Upper lobe of right lung (tissue), 1 donor: ENCODE data around the gene DHRS2. TPM values are rescaled to one million over a fixed set of nuclear protein-coding genes. Genes with fewer than 3 reads are reported as not detected.

ENCODE experiments used
- ATAC-seq: fragments of 200-7000 bp; cut with Tn5 transposase; one replicate; pipeline ENCODE4 v1.9.1; 2020; ENCODE audit warnings: mild to moderate bottlenecking, moderate library complexity
- DNase-seq: peaks from one replicate; pipeline ENCODE4 v3.0.0-alpha.2; 2020
- H3K27ac ChIP-seq: fragments of 200-600 bp; one replicate; pipeline ENCODE4 v1.8.0; 2022
- H3K27me3 ChIP-seq: fragments of 200-600 bp; one replicate; pipeline ENCODE4 v1.8.0; 2022; ENCODE audit warnings: mild to moderate bottlenecking
- H3K36me3 ChIP-seq: fragments of 200-600 bp; one replicate; pipeline ENCODE4 v1.8.0; 2022
- H3K4me1 ChIP-seq: fragments of 200-600 bp; one replicate; pipeline ENCODE4 v1.8.0; 2022
- H3K4me3 ChIP-seq: fragments of 200-600 bp; one replicate; pipeline ENCODE4 v1.8.0; 2022; ENCODE audit warnings: mild to moderate bottlenecking
- H3K9me3 ChIP-seq: fragments of 200-600 bp; one replicate; pipeline ENCODE4 v1.8.0; 2022
- intact Hi-C: fragments of 100-400 bp; cut with DNase I; formaldehyde crosslinking; loops from one replicate; pipeline ENCODE4 v1.11.0; 2022
- total RNA-seq: library from RNA; stranded (reverse); fragmentation: NEBNext Ultra II Directional; extraction: Animal tissue kit (Norgen Biotek cat#: 25700); gene quantifications from one replicate; pipeline ENCODE4 v1.2.1, GENCODE V29; 2021
- TF ChIP-seq, protein P1 (sequence below): fragments of 200-600 bp; IDR thresholded peaks from one replicate; pipeline ENCODE4 v1.8.0; 2022; ENCODE audit warnings: antibody characterized with exemption
- donor health status: DM: no; HTN: yes; CAD: no; lungs with severe emphysema.

The DHRS2 gene
- total RNA-seq, 1 donor from 2014 or later: 0.61 TPM

DNA sequence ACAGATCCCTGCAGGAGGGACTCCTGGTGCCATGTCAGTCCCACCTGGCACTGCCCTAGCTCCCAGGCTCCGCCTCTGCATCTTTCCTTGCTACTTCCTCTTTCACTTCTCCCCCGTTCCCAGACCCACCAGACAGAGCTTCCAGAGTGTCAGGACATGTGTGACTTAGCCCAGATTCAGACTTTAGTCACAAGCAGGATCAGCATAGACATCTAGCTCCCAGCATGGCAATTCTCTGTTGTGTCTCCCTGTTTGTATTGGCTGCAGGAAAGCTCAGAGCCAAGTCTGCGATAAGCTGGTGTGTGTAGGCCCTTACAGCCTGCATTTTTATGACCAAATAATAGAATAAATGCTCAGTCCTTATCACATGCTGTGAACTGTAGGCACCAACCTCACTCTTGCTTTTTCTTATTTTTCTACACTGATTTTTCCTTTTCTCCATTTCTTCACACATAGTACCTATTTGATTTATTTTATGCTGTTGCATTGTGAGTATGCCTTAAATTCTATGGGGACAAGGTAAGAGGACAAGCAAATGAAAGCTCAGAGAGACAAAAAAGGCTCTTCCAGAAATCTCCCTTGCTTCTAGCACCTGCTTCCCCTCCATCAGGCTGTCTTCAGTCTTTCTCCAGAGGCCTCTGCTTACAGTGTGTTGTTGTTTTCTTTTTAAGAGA lies 5.9 kb downstream of the DHRS2 start:
- no peak for DNase-seq

DNA sequence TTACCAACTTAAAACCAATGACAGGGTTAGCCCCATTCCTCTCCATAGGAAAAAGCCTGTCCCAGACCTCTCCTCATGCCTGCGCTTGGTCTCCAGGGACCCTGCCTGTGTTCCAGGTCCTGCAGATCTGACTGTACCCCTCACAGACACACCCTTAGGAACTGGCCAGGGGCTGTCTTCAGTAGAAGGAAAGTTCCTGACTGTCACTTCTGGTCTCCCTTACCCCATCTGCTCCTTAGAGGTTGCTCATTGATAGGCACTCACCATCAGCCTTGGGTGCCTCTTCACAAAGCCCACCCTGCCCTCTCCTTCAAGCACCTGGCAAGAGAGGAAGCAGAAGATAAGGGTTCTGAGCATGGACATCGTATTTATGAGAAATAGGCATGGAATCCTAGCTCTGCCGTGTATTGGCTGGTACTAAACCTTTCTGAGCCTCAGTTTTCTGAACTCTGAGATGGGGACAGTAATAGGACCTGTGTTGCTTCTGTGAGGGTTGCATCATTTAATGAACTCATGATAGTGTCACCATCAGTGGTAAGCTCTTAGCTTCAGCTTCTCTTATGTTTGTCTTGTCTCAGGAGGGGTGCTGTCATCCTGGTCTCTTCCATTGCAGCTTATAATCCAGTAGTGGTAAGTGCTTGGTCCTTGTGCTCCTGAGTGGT lies 7.5 kb downstream of the DHRS2 start:
- ATAC-seq: no peak
- intact Hi-C loops: no loop called here
- TF ChIP-seq, protein P1, sequence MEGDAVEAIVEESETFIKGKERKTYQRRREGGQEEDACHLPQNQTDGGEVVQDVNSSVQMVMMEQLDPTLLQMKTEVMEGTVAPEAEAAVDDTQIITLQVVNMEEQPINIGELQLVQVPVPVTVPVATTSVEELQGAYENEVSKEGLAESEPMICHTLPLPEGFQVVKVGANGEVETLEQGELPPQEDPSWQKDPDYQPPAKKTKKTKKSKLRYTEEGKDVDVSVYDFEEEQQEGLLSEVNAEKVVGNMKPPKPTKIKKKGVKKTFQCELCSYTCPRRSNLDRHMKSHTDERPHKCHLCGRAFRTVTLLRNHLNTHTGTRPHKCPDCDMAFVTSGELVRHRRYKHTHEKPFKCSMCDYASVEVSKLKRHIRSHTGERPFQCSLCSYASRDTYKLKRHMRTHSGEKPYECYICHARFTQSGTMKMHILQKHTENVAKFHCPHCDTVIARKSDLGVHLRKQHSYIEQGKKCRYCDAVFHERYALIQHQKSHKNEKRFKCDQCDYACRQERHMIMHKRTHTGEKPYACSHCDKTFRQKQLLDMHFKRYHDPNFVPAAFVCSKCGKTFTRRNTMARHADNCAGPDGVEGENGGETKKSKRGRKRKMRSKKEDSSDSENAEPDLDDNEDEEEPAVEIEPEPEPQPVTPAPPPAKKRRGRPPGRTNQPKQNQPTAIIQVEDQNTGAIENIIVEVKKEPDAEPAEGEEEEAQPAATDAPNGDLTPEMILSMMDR: no peak
- H3K36me3 ChIP-seq: no peaks in the 10 kb centered on the region
- no peaks in the 10 kb centered on the region for H3K4me1 ChIP-seq
- no peak for DNase-seq
- no peaks in the 10 kb centered on the region for H3K27me3 ChIP-seq
- H3K27ac ChIP-seq: no peak overlapping the region
- no peaks in the 10 kb centered on the region for H3K9me3 ChIP-seq
- no peak overlapping the region for H3K4me3 ChIP-seq

More for the DNA sequence above, 5.9 kb downstream of the DHRS2 start:
- no peaks in the 10 kb centered on the region for H3K4me1 ChIP-seq
- H3K27ac ChIP-seq: no peak overlapping the region
- no peaks in the 10 kb centered on the region for H3K9me3 ChIP-seq
- ATAC-seq: peak; percentile 61
- no peaks in the 10 kb centered on the region for H3K36me3 ChIP-seq
- H3K27me3 ChIP-seq: no peaks in the 10 kb centered on the region
- intact Hi-C loops: no loop called here
- no peak overlapping the region for H3K4me3 ChIP-seq
- TF ChIP-seq, protein P1: no peak

DNA sequence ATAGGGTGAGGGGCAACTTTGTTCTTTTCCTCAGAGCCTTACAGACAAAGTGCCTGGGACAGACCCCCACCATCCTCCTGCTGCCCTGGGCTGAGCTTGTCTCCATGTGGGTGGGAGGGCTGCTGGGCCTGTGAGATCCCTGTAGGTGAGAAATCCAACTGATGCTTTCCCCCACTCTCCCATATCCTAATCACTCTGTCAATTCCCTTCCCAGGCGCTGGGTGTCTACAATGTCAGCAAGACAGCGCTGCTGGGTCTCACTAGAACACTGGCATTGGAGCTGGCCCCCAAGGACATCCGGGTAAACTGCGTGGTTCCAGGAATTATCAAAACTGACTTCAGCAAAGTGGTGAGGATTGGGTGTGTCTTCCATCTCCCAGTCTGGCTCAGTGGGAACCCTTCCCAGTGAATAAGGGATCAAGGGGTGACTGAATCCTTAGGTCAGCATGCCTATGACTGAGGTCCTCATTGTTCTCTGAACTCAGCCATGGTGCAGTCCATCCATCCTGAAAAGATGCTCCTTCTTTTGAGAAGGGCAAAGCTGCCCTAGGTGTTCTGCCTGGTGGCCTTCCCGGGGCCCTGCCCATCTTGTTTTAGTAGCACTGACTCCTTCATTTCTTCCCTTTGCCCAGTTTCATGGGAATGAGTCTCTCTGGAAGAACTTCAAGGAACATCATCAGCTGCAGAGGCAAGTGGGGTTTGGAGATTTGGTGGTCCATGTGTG lies 8.2 kb downstream of the DHRS2 start:
- no peak for DNase-seq
- TF ChIP-seq, protein P1: no peak
- H3K27me3 ChIP-seq: no peaks in the 10 kb centered on the region
- H3K36me3 ChIP-seq: no peaks in the 10 kb centered on the region
- ATAC-seq: no peak
- no peak overlapping the region for H3K4me3 ChIP-seq
- intact Hi-C loops: no loop called here
- no peaks in the 10 kb centered on the region for H3K4me1 ChIP-seq
- H3K9me3 ChIP-seq: no peaks in the 10 kb centered on the region
- H3K27ac ChIP-seq: no peak overlapping the region

DNA sequence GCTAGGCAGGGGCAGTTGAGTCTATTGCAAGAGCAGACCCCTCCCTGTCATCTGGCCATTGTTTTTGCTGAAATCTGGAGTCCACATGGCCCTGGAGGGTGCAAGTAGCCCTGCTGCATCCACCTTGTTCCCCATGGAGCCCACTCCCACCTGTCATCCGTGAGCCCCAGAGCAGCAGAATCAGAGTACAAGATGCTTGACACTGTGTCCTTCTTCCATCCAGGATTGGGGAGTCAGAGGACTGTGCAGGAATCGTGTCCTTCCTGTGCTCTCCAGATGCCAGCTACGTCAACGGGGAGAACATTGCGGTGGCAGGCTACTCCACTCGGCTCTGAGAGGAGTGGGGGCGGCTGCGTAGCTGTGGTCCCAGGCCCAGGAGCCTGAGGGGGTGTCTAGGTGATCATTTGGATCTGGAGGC lies 8.8 kb downstream of the DHRS2 start:
- Histone ChIP-seq H3K4me3 (no peak overlapping the region), H3K4me1 (no peaks in the 10 kb centered on the region), H3K27me3 (no peaks in the 10 kb centered on the region), H3K9me3 (no peaks in the 10 kb centered on the region), H3K27ac (no peak overlapping the region), H3K36me3 (no peaks in the 10 kb centered on the region)
- intact Hi-C loops: no loop called here
- DNase-seq (no peak), ATAC-seq (no peak)
- TF ChIP-seq, protein P1: no peak

DNA sequence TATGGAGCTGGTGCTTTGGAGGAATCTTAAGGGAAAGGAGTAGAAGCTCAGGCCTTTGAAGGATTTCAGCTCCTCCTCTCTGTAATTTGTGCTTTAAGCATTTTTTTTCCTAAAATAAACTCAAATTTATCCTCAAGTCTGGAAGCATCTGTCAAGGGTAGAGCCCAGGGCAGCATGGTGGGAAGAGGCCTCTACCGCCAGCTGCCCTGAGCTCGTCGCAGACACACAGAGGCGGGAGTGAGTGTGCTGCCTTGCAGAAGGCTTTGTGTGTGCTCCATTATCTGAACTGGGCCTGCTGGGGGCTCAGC lies 9.3 kb downstream of the DHRS2 start:
- no peaks in the 10 kb centered on the region for H3K4me1 ChIP-seq
- ATAC-seq (no peak), DNase-seq (no peak)

More for the DNA sequence above, 9.3 kb downstream of the DHRS2 start:
- H3K9me3 ChIP-seq: no peaks in the 10 kb centered on the region
- no peak overlapping the region for H3K4me3 ChIP-seq
- H3K36me3 ChIP-seq: no peaks in the 10 kb centered on the region
- H3K27me3 ChIP-seq: no peaks in the 10 kb centered on the region
- TF ChIP-seq, protein P1: no peak
- H3K27ac ChIP-seq: no peak overlapping the region
- intact Hi-C loops: no loop called here
